HG03342 (cell line): ENCODE results near the gene MTCH1.

Source experiments
- ATAC-seq: cut with Tn5 transposase; IDR thresholded peaks from one replicate; pipeline ENCODE4 v1.9.1; 2021; ENCODE audit warnings: mild to moderate bottlenecking, moderate library complexity; ENCODE audit not compliant: unreplicated experiment

Gene MTCH1

GRCh38 chr6:36927691-36928546 lies 58.1 kb downstream of the MTCH1 start:
- ATAC-seq, result no peak

GRCh38 chr6:36926708-36927513 lies 59.1 kb downstream of the MTCH1 start:
- no peak for ATAC-seq

- no peak for ATAC-seq
Measured at GRCh38 chr6:36925809-36926208, 60.2 kb downstream of the MTCH1 start.

- ATAC-seq, result no peak
Measured at GRCh38 chr6:36924778-36925374, 61.1 kb downstream of the MTCH1 start.

GRCh38 chr6:36924131-36924530 lies 61.9 kb downstream of the MTCH1 start:
- ATAC-seq, result no peak

GRCh38 chr6:36920546-36920945 lies 65.5 kb downstream of the MTCH1 start:
- ATAC-seq, result no peak

GRCh38 chr6:36920049-36920448 lies 65.9 kb downstream of the MTCH1 start:
- ATAC-seq, result no peak
